Measurements from ENCODE around the gene AUP1. TPM values are rescaled to one million over a fixed set of nuclear protein-coding genes. Genes with fewer than 3 reads are reported as not detected.

AUP1 gene, protein sequence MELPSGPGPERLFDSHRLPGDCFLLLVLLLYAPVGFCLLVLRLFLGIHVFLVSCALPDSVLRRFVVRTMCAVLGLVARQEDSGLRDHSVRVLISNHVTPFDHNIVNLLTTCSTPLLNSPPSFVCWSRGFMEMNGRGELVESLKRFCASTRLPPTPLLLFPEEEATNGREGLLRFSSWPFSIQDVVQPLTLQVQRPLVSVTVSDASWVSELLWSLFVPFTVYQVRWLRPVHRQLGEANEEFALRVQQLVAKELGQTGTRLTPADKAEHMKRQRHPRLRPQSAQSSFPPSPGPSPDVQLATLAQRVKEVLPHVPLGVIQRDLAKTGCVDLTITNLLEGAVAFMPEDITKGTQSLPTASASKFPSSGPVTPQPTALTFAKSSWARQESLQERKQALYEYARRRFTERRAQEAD
- 100 to 1,000 TPM in 3 of 4 donors, 10 to 100 TPM in 1; 96.9 to 109 (median 102) TPM for total RNA-seq

DNA sequence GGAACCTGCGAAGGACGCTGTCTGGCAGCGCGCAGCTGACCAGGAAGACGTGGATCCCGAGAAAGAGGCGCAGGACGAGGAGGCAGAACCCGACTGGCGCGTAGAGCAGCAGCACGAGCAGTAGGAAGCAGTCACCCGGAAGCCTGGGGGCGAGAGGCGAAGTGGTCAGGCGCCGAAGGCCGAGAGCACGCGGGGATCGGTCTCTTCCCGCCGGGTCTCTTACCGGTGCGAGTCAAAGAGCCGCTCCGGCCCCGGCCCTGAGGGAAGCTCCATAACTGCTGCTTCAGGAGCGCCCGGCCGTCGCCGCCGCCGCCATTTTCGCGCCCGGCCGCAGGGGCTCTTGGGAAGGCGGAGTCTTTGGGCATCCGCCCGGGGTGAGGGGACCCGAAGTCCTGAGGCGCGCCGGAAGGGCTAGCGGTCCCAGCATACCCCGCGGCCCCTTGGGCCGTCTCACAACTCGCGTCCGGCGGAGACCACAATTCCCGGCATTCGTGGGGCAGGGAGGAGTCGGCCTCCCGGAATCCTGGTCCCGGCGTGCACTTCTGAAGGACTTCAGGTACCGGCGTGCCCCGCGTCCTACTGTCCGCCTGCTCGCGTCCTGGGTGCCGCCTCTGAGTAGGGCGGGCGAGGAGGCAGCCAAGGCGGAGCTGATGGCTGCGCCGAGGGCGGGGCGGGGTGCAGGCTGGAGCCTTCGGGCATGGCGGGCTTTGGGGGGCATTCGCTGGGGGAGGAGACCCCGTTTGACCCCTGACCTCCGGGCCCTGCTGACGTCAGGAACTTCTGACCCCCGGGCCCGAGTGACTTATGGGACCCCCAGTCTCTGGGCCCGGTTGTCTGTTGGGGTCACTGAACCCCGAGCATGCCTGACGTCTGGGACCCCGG lies at the start of gene AUP1, which contains the start of gene HTRA2:
AUP1 (minus strand) TSS at position 350 of the 882 bp plus-strand sequence; CDS start at position 273, 77 bp downstream.
HTRA2 (plus strand) TSS at position 577 of the 882 bp plus-strand sequence; CDS start at position 651, 74 bp downstream.
- TF ChIP-seq, protein P1, sequence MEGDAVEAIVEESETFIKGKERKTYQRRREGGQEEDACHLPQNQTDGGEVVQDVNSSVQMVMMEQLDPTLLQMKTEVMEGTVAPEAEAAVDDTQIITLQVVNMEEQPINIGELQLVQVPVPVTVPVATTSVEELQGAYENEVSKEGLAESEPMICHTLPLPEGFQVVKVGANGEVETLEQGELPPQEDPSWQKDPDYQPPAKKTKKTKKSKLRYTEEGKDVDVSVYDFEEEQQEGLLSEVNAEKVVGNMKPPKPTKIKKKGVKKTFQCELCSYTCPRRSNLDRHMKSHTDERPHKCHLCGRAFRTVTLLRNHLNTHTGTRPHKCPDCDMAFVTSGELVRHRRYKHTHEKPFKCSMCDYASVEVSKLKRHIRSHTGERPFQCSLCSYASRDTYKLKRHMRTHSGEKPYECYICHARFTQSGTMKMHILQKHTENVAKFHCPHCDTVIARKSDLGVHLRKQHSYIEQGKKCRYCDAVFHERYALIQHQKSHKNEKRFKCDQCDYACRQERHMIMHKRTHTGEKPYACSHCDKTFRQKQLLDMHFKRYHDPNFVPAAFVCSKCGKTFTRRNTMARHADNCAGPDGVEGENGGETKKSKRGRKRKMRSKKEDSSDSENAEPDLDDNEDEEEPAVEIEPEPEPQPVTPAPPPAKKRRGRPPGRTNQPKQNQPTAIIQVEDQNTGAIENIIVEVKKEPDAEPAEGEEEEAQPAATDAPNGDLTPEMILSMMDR (IDR thresholded peaks at IDR 0.05; ENCODE audit: low read depth) = no peak

DNA sequence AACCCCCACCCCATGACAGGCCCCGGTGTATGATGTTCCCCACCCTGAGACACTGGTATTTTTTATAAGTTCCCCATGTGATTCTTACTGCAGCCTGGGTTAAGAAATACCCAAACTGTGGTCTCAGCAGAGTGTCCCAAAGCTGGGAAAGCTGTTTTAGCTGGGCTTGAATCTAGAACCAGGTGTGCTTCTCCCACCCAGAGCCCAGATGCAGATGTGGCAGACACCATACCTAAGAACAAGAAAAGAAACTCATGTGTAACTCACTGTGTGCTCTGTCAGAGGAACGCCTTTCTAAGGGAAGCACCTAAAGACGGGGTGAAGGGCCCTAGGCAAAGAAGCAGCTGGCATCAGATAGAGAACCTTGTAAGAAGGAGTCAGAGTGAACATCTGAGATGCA lies 48.9 kb upstream of the AUP1 start:
- TF ChIP-seq, protein P1 (IDR thresholded peaks at IDR 0.05; ENCODE audit: low read depth) = no peak

DNA sequence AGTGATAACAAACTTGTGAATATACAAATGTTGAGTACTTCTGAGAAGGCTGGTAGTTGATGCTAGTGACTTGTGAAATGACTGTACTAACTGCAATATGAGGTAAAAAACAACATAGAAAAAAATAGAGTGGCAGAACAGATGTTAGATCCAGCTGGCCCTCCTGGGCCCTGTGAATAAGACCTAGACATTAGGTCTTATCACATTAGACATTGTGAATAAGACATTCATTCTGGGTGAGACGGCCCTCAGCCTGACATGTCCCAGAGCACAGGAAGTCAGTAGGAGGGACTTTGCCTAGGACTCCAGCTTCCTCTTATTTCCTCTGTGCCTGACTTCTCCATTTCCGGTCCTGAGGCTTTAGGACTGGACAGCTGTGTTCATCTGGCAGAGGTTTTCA lies 47.9 kb upstream of the AUP1 start:
- TF ChIP-seq, protein P1 (IDR thresholded peaks at IDR 0.05; ENCODE audit: low read depth) = no peak

DNA sequence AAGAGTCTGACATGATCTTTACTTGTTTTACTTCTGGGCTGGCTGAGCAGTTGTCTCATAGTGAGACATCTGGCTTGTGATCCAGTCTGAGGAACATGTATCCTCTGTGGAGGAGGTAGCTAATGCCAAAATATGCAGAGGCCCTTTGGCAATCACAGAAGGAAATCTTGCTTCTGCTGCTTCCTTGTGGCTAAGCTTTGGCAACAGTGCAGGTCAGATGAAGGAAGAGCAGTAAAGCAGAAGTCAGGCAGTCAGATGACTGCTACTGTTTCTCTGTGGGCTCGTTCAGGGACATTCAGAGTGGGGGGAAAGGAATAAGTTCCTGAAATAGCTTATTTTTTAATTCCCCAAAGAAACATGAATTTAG lies 47.3 kb upstream of the AUP1 start:
- TF ChIP-seq, protein P1 (IDR thresholded peaks at IDR 0.05; ENCODE audit: low read depth) = no peak

DNA sequence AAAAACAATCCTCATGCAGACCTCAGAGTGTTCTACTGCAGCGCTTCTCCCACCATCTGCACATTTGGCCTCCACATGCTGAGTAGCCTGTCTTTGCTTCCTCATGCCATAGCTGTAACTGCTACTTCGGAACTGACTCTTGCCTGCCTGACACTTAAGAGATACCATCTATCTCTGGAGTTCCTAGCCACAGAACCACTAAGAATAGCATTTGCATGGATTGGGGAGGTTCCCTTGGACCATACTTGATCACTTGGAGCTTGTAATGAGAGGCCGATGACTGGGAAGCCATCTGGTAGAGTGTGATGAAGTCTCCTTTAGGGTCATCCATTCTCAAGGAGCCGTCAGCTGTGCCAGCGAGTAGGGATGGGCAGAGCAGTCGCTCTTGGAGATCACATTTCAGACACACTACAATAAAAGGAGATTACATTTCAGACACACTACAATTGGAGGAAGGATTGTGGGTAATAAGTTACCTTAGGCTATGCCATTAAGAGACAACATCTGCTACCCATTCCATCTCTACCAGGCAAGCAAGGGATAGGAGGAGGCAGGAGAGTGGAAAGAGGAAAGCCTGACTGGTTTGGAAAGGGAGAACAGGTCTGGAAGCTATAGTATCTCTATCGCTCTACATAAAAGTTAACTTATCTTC lies 46.8 kb upstream of the AUP1 start:
- TF ChIP-seq, protein P1 (IDR thresholded peaks at IDR 0.05; ENCODE audit: low read depth) = no peak

DNA sequence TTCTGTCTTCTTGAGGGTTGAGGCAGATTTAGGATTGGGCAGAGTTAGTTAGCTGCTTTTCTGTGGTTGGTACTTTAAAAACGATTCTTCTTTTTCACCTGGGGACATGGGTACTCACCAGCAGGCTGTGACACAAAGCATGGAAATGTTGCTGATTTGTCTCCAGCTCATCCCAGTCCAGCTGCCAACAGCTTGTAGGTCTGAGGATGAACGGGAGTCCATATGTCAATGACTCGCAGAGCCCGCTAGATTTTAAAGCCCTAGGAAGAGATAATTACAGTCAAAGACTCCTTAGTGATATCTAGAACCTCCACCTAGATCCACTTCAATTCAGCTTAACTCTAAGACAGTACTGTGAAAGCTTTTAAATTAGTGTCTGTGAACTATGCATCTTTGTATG lies 45.8 kb upstream of the AUP1 start:
- TF ChIP-seq, protein P1 (IDR thresholded peaks at IDR 0.05; ENCODE audit: low read depth) = no peak
